NCI-H226 (cell line): ENCODE data around the gene EPS8L1.
"Not testable (repeated sequence)": the region's sequence is repeated elsewhere in the genome, so short reads cannot be mapped to it uniquely, and the experiment has no call there.

Experiments used
- DNase-seq: peaks from one replicate; pipeline ENCODE4 v3.0.0-alpha.2; 2015

Gene EPS8L1

DNA sequence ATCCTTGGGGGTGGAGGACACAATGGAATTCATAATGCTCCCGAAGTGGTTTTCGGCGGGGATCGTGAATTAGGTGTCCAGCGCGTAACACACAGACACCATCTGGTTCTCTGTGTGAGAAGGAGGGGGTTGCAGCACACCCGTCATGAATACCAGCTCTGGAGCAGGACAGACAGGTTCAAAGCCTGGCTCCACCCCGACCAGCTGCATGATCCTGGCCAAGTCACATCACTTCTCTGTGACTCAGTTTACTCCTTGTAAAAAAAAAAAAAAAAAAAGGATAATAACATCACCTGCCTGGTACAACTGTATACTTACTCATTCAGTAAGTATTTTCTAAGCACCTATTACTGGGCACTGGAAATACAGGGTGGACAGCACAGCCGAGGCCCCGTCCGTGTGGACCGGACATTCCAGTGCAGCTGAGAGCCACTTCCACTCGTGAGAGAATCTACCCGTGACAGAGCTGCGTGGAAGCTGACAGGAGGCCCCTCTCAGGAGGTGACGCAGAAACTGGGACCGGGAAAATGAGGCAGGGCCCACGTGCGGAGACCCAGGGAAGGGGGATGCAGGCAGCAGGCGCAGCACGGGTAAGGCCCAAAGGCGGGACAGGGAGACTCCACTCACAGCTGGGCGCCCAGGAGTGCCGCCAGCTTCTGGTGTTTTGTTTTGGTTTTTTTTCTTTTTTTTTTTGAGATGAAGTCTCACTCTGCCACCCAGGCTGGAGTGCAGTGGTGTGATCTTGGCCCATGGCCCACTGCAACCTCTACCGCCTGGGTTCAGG is 24.7 kb upstream of the EPS8L1 start:
- DNase-seq: no peak

DNA sequence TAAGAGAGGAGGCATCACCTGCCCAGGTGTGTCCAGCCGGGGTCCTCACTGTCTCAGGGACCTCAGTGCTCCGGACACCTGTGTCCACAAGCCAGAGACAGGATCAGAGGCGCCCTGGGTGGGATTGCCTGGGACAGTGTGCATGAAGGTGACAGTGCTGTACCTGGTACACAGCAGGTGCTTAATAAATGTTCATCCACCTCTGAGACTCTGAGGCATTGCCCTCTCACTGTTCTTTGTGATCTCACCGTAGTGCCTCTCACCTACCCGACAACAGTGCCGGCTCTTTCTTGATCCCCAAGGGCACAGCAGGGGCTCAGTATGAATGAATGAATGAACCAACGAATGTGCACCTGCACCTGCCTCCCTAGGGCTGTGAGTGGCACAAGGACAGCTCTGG is 21.9 kb upstream of the EPS8L1 start:
- DNase-seq: no peak

DNA sequence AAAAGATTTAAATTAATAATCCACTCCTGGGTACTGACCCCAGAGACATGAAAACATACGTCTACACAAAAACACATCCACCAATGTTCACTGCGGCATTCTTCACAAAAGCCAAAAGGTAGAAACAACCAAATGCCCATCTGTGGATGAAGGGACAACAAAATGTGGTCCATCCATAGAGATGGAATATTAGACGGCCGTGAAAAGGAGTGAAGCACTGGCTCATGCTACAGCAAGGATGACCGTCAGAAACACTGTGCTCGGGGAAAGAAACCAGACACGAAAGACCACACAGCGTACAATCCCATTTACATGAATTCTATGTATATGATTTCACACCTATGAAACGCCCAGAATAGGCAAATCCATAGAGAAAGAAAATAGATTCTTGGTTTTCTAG is 18.8 kb upstream of the EPS8L1 start:
- DNase-seq: no peak

GRCh38 chr19:55058781-55059610 is 16.7 kb upstream of the EPS8L1 start:
- no peak for DNase-seq

- peak; percentile 44 for DNase-seq
Measured at GRCh38 chr19:55060287-55060686, 15.4 kb upstream of the EPS8L1 start.

- DNase-seq: peak; percentile 94
Measured at GRCh38 chr19:55062735-55063491, 12.8 kb upstream of the EPS8L1 start, which contains the start of gene RDH13. TSS of gene RDH13 (minus strand) at chr19:55063148. CDS start at chr19:55063032, 116 bp downstream.

- DNase-seq: no peak
Measured at GRCh38 chr19:55063492-55063843, 12.2 kb upstream of the EPS8L1 start.

- not testable (repeated sequence) for DNase-seq
Measured at GRCh38 chr19:55065516-55065915, 10.2 kb upstream of the EPS8L1 start.

DNA sequence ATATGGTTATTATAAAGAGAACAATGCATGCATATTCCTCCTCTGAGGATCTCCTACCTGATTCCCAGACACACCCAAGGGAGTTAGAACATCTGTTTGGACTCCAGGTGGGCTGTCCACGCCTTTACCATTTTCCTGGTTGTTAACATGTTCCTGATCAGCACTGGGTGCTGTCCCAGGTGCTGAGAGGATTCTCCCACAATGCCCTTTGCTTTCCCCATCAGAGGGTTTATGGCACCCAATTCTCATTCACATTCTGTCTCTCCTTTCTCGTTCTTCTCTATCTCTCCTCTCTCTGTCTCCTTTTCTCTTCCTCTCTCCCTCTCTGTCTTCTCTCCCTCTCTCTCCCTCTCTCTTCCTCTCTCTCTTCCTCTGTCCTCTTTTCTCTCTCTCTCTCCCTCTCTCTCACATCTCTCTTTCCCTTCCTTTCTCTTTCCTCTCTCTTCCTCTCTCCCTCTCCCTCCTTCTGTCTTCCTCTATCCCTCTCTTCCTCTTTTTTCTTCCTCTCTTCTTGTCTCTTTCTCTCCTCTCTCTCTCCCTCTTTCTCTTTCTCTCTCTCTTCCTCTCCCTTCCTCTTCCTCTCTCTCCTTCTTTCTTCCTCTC is 9.5 kb upstream of the EPS8L1 start:
- no peak for DNase-seq

DNA sequence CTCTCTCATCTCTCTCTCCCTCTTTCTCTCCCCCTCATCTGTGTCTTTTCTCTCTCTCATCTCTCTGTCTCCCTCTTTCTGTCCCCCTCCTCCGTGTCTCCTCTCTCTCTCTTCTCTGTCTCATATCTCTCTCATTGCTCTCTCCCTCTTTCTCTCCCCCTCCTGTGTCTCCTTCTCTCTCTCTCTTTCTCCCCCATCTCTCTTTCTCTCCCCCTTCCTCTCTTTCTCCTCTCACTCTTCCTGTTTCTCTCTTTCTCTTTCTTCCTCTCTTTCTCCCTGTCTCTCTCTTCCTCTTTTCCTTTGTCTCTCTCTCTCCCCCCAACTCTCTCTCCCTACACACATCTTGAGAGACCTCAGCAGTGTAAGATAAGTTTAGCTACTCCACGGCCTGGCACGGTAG is 7.8 kb upstream of the EPS8L1 start:
- no peak for DNase-seq

GRCh38 chr19:55068950-55069864 is 6.5 kb upstream of the EPS8L1 start:
- no peak for DNase-seq

- DNase-seq: no peak
Measured at GRCh38 chr19:55069865-55070197, 5.8 kb upstream of the EPS8L1 start.

DNA sequence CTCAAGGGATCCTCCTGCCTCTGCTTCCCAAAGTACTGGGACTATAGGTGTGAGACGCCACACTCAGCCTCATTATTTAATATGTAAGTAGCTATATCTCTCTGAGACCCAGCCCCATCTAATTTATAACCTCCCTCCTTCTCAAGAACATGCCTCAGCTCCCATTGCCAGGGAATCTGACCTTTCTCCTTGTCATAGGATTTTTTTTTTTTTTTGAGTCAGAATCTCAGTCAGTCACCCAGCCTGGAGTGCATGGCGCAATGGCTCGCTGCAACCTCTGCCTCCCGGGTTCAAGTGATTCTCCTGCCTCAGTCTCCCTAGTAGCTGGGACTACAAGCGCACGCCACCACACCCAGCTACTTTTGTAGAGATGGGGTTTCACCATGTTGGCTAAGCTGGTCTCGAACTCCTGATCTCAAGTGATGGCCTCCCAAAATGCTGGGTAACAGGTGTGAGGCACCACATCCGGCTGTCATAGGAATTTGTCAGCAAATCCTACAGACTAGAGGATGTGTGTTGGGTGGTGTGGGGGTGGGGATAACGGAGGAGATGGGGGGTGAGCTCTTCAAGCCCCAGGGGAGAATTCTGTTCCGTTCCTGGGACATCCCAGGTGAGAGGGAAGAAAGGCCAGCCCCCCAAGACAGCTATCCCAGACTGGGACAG is 5.1 kb upstream of the EPS8L1 start:
- DNase-seq: no peak

GRCh38 chr19:55071129-55071502 is 4.6 kb upstream of the EPS8L1 start:
- peak; percentile 95 for DNase-seq

- no peak for DNase-seq
Measured at GRCh38 chr19:55071913-55072312, 3.8 kb upstream of the EPS8L1 start.

- DNase-seq: no peak
Measured at GRCh38 chr19:55076321-55076720, 652 bp downstream of the EPS8L1 start.

GRCh38 chr19:55077106-55077505 is 1.4 kb downstream of the EPS8L1 start:
- DNase-seq: peak; percentile 26

GRCh38 chr19:55078996-55079395 is 3.3 kb downstream of the EPS8L1 start:
- DNase-seq: no peak

GRCh38 chr19:55079400-55080038 is 3.9 kb downstream of the EPS8L1 start:
- DNase-seq: no peak

DNA sequence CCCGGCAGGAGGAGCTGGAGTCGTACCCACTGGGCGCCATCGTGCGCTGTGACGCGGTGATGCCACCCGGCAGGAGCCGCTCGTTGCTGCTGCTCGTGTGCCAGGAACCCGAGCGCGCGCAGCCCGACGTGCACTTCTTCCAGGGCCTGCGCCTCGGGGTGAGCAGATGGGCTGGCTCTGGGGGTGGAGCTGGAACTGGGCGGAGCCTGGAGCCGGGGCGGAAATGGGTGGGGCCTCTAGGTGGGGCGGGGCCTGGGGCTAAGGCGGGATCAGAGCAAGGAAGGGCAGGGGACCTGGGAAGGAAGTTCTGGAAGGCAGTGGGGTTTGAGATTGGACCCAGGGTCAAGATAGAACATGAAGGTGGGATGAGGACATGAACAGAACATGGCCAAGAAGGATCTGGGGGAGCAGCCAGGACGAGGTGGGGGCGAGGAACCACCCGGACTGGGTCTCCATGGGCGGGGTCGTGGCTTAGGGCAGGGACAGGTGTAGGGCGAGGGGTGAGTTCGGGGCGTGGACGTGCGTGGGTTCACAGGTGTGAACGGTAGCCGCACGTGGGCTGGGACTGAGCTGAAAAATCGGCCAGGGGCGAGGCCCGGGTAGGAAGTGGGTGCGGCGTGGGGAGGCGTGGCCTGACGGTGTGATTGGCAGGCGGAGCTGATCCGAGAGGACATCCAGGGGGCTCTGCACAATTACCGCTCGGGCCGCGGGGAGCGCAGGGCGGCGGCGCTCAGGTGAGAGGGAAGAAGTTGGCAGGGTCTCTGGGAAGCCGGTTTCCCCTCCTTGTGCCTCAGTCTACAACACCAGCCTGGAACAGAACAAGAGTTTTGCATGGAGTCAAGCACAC is 4.7 kb downstream of the EPS8L1 start:
- no peak for DNase-seq
